Fibroblast of the aortic adventitia (primary cell): ENCODE data around the gene ATMIN. TPM values are rescaled to one million over a fixed set of nuclear protein-coding genes. Genes with fewer than 3 reads are reported as not detected.
A peak's percentile ranks its signal among the peaks of the same experiment; 100 is the strongest.

Experiments
- DNase-seq: peaks from one replicate; pipeline ENCODE4 v3.0.0-alpha.2; 2010; ENCODE audit warnings: low read depth
- H3K4me3 ChIP-seq: 2 replicates; pipeline ENCODE4 v1.5.1; 2011; ENCODE audit warnings: low read depth, mild to moderate bottlenecking, control low read depth, low read length, moderate library complexity
- CTCF ChIP-seq: IDR thresholded peaks from 2 replicates; pipeline ENCODE4 v1.5.1; 2011; ENCODE audit warnings: mild to moderate bottlenecking, low read length, control low read depth, inconsistent platforms; ENCODE audit not compliant: insufficient read depth
- total RNA-seq: library from RNA; depleted of rRNA; stranded (reverse); fragments of >200 nt; gene quantifications from 2 replicates; pipeline ENCODE4 v1.2.3, GENCODE V29; 2012; ENCODE audit warnings: low replicate concordance

The ATMIN gene
- total RNA-seq, 1 donor, result 45.4 TPM

- TF ChIP-seq CTCF, result no peak
- H3K4me3 ChIP-seq, result no peak overlapping the region
- DNase-seq, result no peak
These were observed 21.0 kb upstream of the ATMIN start for GRCh38 chr16:81014672-81015071.

GRCh38 chr16:81018496-81018895, 17.1 kb upstream of the ATMIN start:
- no peak for TF ChIP-seq CTCF
- H3K4me3 ChIP-seq, result no peak overlapping the region
- DNase-seq, result no peak

- H3K4me3 ChIP-seq, result no peak overlapping the region
- DNase-seq, result no peak
- no peak for TF ChIP-seq CTCF
These were observed 9.2 kb upstream of the ATMIN start for GRCh38 chr16:81026429-81026828.

GRCh38 chr16:81029930-81030604, 5.6 kb upstream of the ATMIN start:
- H3K4me3 ChIP-seq, result no peak overlapping the region
- no peak for TF ChIP-seq CTCF
- no peak for DNase-seq

GRCh38 chr16:81035975-81036750, 521 bp downstream of the ATMIN start:
- TF ChIP-seq CTCF, result no peak
- peak overlapping the region; percentile 80 for H3K4me3 ChIP-seq
- peak; percentile 33 for DNase-seq

- TF ChIP-seq CTCF, result no peak
- H3K4me3 ChIP-seq, result peak overlapping the region; percentile 80
- DNase-seq, result peak; percentile 9
These were observed 1.2 kb downstream of the ATMIN start for GRCh38 chr16:81036751-81037350.
